ENCODE measurements around the gene NRG2. TPM values are rescaled to one million over a fixed set of nuclear protein-coding genes. Genes with fewer than 3 reads are reported as not detected.

Gene NRG2
- total and polyA plus RNA-seq, 2 experiments from 2014 or later: 0.37 to 1.3 TPM

DNA sequence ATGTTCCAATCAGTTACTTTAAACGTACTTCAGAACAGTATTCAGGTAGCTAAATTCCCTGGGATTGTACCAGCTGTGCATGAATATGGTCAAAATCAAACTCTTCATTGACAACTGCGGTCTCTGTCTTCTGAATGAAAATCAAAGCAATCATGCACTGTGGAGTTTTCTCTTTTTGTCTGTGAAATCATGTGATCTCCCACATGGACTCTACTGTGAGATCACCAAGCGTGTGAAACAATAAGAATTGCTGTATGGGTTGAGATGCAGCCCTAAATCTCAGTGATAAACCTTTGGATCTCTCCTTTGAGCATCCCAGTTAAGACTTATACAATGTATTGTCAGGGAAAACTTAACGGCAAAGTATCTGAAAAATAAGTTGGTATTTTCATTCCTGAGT, 6.1 kb downstream of the NRG2 start:
- ATAC-seq: no peak
- Histone ChIP-seq H4K20me1 (replicated peaks; ENCODE audit: insufficient read depth) (peaks cover 4% of the 10 kb centered on the region; the same call in 1 of the 2 replicates), H3K9me2 (ENCODE audit: insufficient read depth) (no peaks in the 10 kb centered on the region), H2AFZ (no peak overlapping the region), H3K4me3 (no peak overlapping the region), H3K79me2 (replicated peaks; ENCODE audit: insufficient read depth) (no peaks in the 10 kb centered on the region), H3F3A (replicated peaks; ENCODE audit: low read depth) (no peaks in the 10 kb centered on the region), H3K27ac (ENCODE audit: low read depth) (no peak overlapping the region), H3K27me3 (ENCODE audit: insufficient read depth) (peaks cover 67% of the 10 kb centered on the region), H3K4me2 (no peak overlapping the region), H3K4me1 (ENCODE audit: insufficient read depth) (peaks cover 17% of the 10 kb centered on the region), H3K36me3 (ENCODE audit: insufficient read depth) (no peaks in the 10 kb centered on the region)
- TF ChIP-seq ZNF331 (CRISPR knock-in tag; IDR thresholded peaks at IDR 0.05; ENCODE audit: low read depth): no peak
- TF ChIP-seq JUNB (IDR thresholded peaks at IDR 0.05; ENCODE audit: unreplicated experiment): no peak
- TF ChIP-seq ZNF462 (CRISPR knock-in tag; IDR thresholded peaks at IDR 0.05): no peak
- no peak for TF ChIP-seq STAT1 (IDR thresholded peaks at IDR 0.05; ENCODE audit: unreplicated experiment)
- TF ChIP-seq, protein P1, sequence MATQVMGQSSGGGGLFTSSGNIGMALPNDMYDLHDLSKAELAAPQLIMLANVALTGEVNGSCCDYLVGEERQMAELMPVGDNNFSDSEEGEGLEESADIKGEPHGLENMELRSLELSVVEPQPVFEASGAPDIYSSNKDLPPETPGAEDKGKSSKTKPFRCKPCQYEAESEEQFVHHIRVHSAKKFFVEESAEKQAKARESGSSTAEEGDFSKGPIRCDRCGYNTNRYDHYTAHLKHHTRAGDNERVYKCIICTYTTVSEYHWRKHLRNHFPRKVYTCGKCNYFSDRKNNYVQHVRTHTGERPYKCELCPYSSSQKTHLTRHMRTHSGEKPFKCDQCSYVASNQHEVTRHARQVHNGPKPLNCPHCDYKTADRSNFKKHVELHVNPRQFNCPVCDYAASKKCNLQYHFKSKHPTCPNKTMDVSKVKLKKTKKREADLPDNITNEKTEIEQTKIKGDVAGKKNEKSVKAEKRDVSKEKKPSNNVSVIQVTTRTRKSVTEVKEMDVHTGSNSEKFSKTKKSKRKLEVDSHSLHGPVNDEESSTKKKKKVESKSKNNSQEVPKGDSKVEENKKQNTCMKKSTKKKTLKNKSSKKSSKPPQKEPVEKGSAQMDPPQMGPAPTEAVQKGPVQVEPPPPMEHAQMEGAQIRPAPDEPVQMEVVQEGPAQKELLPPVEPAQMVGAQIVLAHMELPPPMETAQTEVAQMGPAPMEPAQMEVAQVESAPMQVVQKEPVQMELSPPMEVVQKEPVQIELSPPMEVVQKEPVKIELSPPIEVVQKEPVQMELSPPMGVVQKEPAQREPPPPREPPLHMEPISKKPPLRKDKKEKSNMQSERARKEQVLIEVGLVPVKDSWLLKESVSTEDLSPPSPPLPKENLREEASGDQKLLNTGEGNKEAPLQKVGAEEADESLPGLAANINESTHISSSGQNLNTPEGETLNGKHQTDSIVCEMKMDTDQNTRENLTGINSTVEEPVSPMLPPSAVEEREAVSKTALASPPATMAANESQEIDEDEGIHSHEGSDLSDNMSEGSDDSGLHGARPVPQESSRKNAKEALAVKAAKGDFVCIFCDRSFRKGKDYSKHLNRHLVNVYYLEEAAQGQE (IDR thresholded peaks at IDR 0.05; ENCODE audit: unreplicated experiment): no peak
- TF ChIP-seq ZNF114 (CRISPR knock-in tag; IDR thresholded peaks at IDR 0.05): no peak
- no peak for TF ChIP-seq POLR2AphosphoS5 (IDR thresholded peaks at IDR 0.05; ENCODE audit: low read depth)
- peaks cover 9% of the 10 kb centered on the region for H3K4me1 Mint-ChIP-seq
- peaks cover 4% of the 10 kb centered on the region; the same call in 2 of the 3 replicates for H3K9me3 Mint-ChIP-seq
- DNase-seq (ENCODE audit: low spot score): no peak
- H3K4me3 Mint-ChIP-seq: no peak overlapping the region
- no peaks in the 10 kb centered on the region; the same call in 2 of the 3 replicates for H3K36me3 Mint-ChIP-seq (ENCODE audit: low read depth)
- peaks cover 39% of the 10 kb centered on the region for H3K27me3 Mint-ChIP-seq (ENCODE audit: insufficient read depth, low read depth, poor library complexity)
- H3K27ac Mint-ChIP-seq: no peak overlapping the region

Data from GM23338 (cell line).